ENCODE results near the gene PIP. TPM values are rescaled to one million over a fixed set of nuclear protein-coding genes. Genes with fewer than 3 reads are reported as not detected.
"Not testable (repeated sequence)": the region's sequence is repeated elsewhere in the genome, so short reads cannot be mapped to it uniquely, and the experiment has no call there.

Gene PIP
- total and polyA plus RNA-seq, 12 donors: not detected

DNA sequence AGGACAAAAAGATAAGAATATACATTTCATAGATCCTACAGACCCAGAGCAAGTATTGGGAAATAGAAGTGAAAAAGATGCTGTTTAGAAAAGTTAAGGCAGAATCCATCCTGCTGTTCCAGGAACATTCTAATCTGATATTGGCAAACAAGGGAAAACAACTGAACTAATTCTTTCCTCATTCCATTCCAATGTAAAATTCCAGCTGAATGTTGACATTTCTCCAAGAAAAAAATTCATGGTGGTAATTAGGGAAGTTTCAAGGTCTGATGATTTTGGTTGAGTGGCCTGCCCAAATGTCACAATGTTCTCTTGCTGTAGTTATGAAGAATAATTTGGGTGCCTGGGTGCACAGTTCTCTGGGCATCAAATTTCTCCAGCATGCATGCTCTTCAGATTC lies 15.2 kb downstream of the PIP start:
- TF ChIP-seq, protein P1, sequence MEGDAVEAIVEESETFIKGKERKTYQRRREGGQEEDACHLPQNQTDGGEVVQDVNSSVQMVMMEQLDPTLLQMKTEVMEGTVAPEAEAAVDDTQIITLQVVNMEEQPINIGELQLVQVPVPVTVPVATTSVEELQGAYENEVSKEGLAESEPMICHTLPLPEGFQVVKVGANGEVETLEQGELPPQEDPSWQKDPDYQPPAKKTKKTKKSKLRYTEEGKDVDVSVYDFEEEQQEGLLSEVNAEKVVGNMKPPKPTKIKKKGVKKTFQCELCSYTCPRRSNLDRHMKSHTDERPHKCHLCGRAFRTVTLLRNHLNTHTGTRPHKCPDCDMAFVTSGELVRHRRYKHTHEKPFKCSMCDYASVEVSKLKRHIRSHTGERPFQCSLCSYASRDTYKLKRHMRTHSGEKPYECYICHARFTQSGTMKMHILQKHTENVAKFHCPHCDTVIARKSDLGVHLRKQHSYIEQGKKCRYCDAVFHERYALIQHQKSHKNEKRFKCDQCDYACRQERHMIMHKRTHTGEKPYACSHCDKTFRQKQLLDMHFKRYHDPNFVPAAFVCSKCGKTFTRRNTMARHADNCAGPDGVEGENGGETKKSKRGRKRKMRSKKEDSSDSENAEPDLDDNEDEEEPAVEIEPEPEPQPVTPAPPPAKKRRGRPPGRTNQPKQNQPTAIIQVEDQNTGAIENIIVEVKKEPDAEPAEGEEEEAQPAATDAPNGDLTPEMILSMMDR (IDR thresholded peaks at IDR 0.05): no peak
- TF ChIP-seq POLR2A (IDR thresholded peaks at IDR 0.05): no peak
- intact Hi-C loops (cut with DNase I): no loop called here
- H3K36me3 ChIP-seq (replicated peaks in 1 of 2): no peaks in the 10 kb centered on the region
- H3K4me3 ChIP-seq: no peak overlapping the region
- no peak for DNase-seq
- no peaks in the 10 kb centered on the region for H3K4me1 ChIP-seq (replicated peaks in 1 of 2)
- H3K9me3 ChIP-seq (replicated peaks in 1 of 3): no peaks in the 10 kb centered on the region
- H3K27ac ChIP-seq: no peak overlapping the region
- H3K27me3 ChIP-seq: no peaks in the 10 kb centered on the region

DNA sequence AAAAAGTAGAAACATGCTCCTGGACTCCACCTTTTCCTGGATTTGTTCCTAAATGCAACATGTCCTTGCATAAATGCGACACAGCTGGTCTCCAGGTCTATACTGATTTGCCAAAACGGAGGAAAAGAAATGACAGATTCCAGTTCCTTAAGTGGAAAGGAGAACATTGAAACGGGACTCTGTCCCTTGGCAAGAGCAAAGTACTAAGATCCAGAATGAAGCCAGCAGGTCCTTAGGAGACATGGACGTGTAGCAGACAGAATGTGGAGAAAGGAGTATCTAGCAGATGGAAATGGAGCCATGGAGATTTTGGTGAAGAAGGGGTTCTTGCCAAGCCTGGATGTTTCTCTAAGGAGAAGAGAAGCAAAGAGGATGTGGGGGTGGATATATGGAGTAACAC lies 16.2 kb downstream of the PIP start:
- intact Hi-C loops (cut with DNase I): no loop called here
- no peak for DNase-seq
- TF ChIP-seq, protein P1 (IDR thresholded peaks at IDR 0.05): no peak
- TF ChIP-seq POLR2A (IDR thresholded peaks at IDR 0.05): no peak
- Histone ChIP-seq H3K27ac (no peak overlapping the region), H3K27me3 (no peaks in the 10 kb centered on the region), H3K9me3 (replicated peaks in 1 of 3) (no peaks in the 10 kb centered on the region), H3K36me3 (replicated peaks in 1 of 2) (no peaks in the 10 kb centered on the region), H3K4me1 (replicated peaks in 1 of 2) (no peaks in the 10 kb centered on the region), H3K4me3 (no peak overlapping the region)
- WGBS, 4 donors: 57 to 67% (median 63%) methylated on average over 4 of the region's 4 CpGs

DNA sequence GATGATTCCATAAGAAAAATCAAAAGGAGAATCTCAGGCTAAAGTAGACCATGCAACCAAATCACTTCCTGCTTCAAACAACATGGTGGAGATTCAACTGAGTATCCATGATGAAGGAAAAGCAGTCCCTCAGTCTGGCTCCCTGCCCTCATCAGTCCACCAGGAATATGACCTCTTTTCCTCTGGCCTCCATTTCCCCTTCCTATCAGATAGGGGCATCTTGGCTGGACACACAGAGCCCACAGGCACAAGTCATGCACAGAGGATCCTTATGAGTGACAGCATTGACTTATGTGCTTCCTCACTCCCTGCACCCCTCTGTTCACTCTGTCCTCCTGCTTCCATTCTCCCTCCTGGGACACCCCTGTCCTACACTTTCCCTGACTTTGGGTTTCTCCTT lies 16.8 kb downstream of the PIP start:
- intact Hi-C loops (cut with DNase I): no loop called here
- Histone ChIP-seq H3K4me1 (replicated peaks in 1 of 2) (no peaks in the 10 kb centered on the region), H3K36me3 (replicated peaks in 1 of 2) (no peaks in the 10 kb centered on the region), H3K4me3 (no peak overlapping the region), H3K27me3 (no peaks in the 10 kb centered on the region), H3K27ac (no peak overlapping the region), H3K9me3 (replicated peaks in 1 of 3) (no peaks in the 10 kb centered on the region)
- TF ChIP-seq, protein P1 (IDR thresholded peaks at IDR 0.05): no peak
- no peak for TF ChIP-seq POLR2A (IDR thresholded peaks at IDR 0.05)
- DNase-seq: no peak

DNA sequence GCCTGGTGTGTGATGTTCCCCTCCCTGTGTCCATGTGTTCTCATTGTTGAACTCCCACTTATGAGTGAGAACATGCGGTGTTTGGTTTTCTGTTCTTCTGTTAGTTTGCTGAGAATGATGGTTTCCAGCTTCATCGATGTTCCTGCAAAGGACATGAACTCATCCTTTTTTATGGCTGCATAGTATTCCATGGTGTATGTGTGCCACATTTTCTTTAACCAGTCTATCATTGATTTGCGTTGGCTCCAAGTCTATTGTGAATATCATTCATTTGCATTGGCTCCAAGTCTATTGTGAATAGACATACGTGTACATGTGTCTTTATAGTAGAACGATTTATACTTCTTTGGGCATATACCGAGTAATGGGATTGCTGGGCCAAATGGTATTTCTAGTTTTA lies 18.8 kb downstream of the PIP start:
- DNase-seq; H3K27ac ChIP-seq; intact Hi-C loops (cut with DNase I); H3K9me3 ChIP-seq (replicated peaks in 1 of 3); H3K4me1 ChIP-seq (replicated peaks in 1 of 2); H3K4me3 ChIP-seq; H3K27me3 ChIP-seq; H3K36me3 ChIP-seq (replicated peaks in 1 of 2): not testable (repeated sequence)
- WGBS, 4 donors: 91 to 95% (median 93%) methylated on average over 6 of the region's 6 CpGs

DNA sequence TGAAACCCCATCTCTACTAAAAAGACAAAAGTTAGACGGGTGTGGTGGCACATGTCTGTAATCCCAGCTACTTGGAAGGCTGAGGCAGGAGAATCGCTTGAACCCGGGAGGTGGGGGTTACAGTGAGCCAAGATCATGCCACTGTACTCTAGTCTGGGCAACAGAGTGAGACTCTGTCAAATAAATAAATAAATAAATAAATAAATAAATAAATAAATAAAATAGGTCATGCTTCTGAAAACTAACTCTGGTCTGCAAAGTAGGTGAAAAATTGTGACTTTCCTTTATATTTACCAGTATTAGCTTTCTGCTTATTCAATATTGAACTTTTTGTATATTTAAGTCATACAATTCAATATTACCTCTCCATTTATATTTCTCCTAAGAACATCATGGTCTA lies 26.7 kb downstream of the PIP start:
- DNase-seq; H3K4me3 ChIP-seq; H3K27me3 ChIP-seq; intact Hi-C loops (cut with DNase I); H3K36me3 ChIP-seq (replicated peaks in 1 of 2); H3K27ac ChIP-seq; H3K9me3 ChIP-seq (replicated peaks in 1 of 3); H3K4me1 ChIP-seq (replicated peaks in 1 of 2): not testable (repeated sequence)
- 83 to 96% (median 90%) methylated on average over 3 of the region's 3 CpGs for WGBS, 4 donors

DNA sequence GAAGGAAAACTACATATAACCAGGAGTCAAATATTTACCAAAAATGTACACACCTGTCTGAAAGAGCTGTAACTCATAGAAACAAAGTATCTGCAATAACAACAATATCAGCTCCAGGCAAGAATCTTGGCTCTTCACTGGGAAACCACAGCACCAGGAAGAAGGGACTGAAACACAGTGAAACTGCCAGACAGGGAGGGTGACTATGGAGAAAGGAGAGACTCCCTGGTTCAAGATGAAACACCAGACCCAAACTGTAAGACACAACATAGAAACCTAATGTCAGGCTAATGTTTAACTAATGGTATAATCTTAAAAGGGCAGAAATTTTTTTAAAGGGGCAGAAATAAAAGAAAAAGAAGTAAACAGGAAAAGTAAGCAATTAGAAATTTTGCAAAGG lies 39.8 kb downstream of the PIP start:
- Histone ChIP-seq H3K9me3 (replicated peaks in 1 of 3) (no peaks in the 10 kb centered on the region), H3K27me3 (peaks cover 4% of the 10 kb centered on the region), H3K27ac (no peak overlapping the region), H3K4me3 (no peak overlapping the region), H3K36me3 (replicated peaks in 1 of 2) (no peaks in the 10 kb centered on the region), H3K4me1 (replicated peaks in 1 of 2) (no peaks in the 10 kb centered on the region)
- no peak for DNase-seq
- TF ChIP-seq, protein P1 (IDR thresholded peaks at IDR 0.05): no peak
- no peak for TF ChIP-seq POLR2A (IDR thresholded peaks at IDR 0.05)
- intact Hi-C loops (cut with DNase I): no loop called here
